ENCODE measurements around the gene NSUN7. TPM values are rescaled to one million over a fixed set of nuclear protein-coding genes. Genes with fewer than 3 reads are reported as not detected.

Gene NSUN7
- polyA plus RNA-seq, 1 experiment, result 0.18 TPM

GRCh38 chr4:40728333-40728732 lies 21.4 kb upstream of the NSUN7 start:
- no peak overlapping the region for H3K4me3 ChIP-seq (ENCODE audit: low read depth, low read length)
- H3K36me3 ChIP-seq (ENCODE audit: control insufficient read depth, insufficient read depth, low read length), result no peaks in the 10 kb centered on the region
- peaks cover 2% of the 10 kb centered on the region for H3K27me3 ChIP-seq (ENCODE audit: control insufficient read depth, insufficient read depth, low read length)
- POLR2A ChIA-PET, result no interaction called here
- TF ChIP-seq CTCF (IDR thresholded peaks at IDR 0.05; ENCODE audit: insufficient read depth, low read depth, low read length), result no peak
- no peak for DNase-seq (ENCODE audit: low read depth)
- CTCF ChIA-PET, result interaction anchor here (0.7 to 0.8 kb wide), 2 partner anchors 9 to 11 kb away, joined by 3 read pairs; no protein-coding TSS in a partner anchor

- no peaks in the 10 kb centered on the region for H3K36me3 ChIP-seq (ENCODE audit: control insufficient read depth, insufficient read depth, low read length)
- H3K4me3 ChIP-seq (ENCODE audit: low read depth, low read length), result no peak overlapping the region
- TF ChIP-seq CTCF (IDR thresholded peaks at IDR 0.05; ENCODE audit: insufficient read depth, low read depth, low read length), result no peak
- ChIA-PET POLR2A (no interaction called here), CTCF (no interaction called here)
- DNase-seq (ENCODE audit: low read depth), result no peak
- H3K27me3 ChIP-seq (ENCODE audit: control insufficient read depth, insufficient read depth, low read length), result peaks cover 3% of the 10 kb centered on the region
Observed at GRCh38 chr4:40729555-40729954, 20.2 kb upstream of the NSUN7 start.

GRCh38 chr4:40730091-40730679 lies 19.6 kb upstream of the NSUN7 start:
- no peaks in the 10 kb centered on the region for H3K36me3 ChIP-seq (ENCODE audit: control insufficient read depth, insufficient read depth, low read length)
- TF ChIP-seq CTCF (IDR thresholded peaks at IDR 0.05; ENCODE audit: insufficient read depth, low read depth, low read length), result no peak
- H3K4me3 ChIP-seq (ENCODE audit: low read depth, low read length), result no peak overlapping the region
- no peak for DNase-seq (ENCODE audit: low read depth)
- POLR2A ChIA-PET, result no interaction called here
- CTCF ChIA-PET, result no interaction called here
- peaks cover 5% of the 10 kb centered on the region for H3K27me3 ChIP-seq (ENCODE audit: control insufficient read depth, insufficient read depth, low read length)

GRCh38 chr4:40731361-40731760 lies 18.4 kb upstream of the NSUN7 start:
- Histone ChIP-seq H3K27me3 (ENCODE audit: control insufficient read depth, insufficient read depth, low read length) (peaks cover 5% of the 10 kb centered on the region), H3K36me3 (ENCODE audit: control insufficient read depth, insufficient read depth, low read length) (no peaks in the 10 kb centered on the region), H3K4me3 (ENCODE audit: low read depth, low read length) (no peak overlapping the region)
- CTCF ChIA-PET, result interaction anchor here (1.5 kb wide), 1 partner anchor 194 kb away, joined by 3 read pairs; no protein-coding TSS in a partner anchor
- no peak for TF ChIP-seq CTCF (IDR thresholded peaks at IDR 0.05; ENCODE audit: insufficient read depth, low read depth, low read length)
- DNase-seq (ENCODE audit: low read depth), result no peak
- POLR2A ChIA-PET, result no interaction called here

- ChIA-PET POLR2A (no interaction called here), CTCF (interaction anchor here (0.6 to 1.5 kb wide), 2 partner anchors 193 to 377 kb away, joined by 3 read pairs; no protein-coding TSS in a partner anchor)
- Histone ChIP-seq H3K36me3 (ENCODE audit: control insufficient read depth, insufficient read depth, low read length) (no peaks in the 10 kb centered on the region), H3K27me3 (ENCODE audit: control insufficient read depth, insufficient read depth, low read length) (peaks cover 5% of the 10 kb centered on the region), H3K4me3 (ENCODE audit: low read depth, low read length) (no peak overlapping the region)
- no peak for TF ChIP-seq CTCF (IDR thresholded peaks at IDR 0.05; ENCODE audit: insufficient read depth, low read depth, low read length)
- no peak for DNase-seq (ENCODE audit: low read depth)
Observed at GRCh38 chr4:40731792-40732245, 17.9 kb upstream of the NSUN7 start.

Data from BJ (cell line).